Transverse colon (tissue), 4 donors: ENCODE results near the gene SLC37A4. TPM values are rescaled to one million over a fixed set of nuclear protein-coding genes. Genes with fewer than 3 reads are reported as not detected.
"Not testable (repeated sequence)": the region's sequence is repeated elsewhere in the genome, so short reads cannot be mapped to it uniquely, and the experiment has no call there.

Experiments used
- DNase-seq: peaks from one replicate; pipeline ENCODE4 v3.0.0-alpha.2; 2019
- H3K27ac ChIP-seq, 4 donors: fragments of 200-600 bp; sonication (generic); 2 replicates each; pipeline ENCODE4 v1.5.1; 2016 to 2018; ENCODE audit warnings: inconsistent platforms in 4 of 4
- H3K27me3 ChIP-seq: fragments of 200-600 bp; sonication (generic); 2 replicates; pipeline ENCODE4 v1.5.1; 2017; ENCODE audit warnings: inconsistent platforms
- H3K36me3 ChIP-seq, 4 donors: fragments of 200-600 bp; sonication (generic); 2 replicates each; pipeline ENCODE4 v1.5.1; 2017 to 2019; ENCODE audit warnings: inconsistent platforms in 4 of 4
- H3K4me1 ChIP-seq, 4 donors: fragments of 200-600 bp; sonication (generic); 2 replicates each; pipeline ENCODE4 v1.5.1; 2017 to 2020; ENCODE audit warnings: inconsistent platforms in 4 of 4
- H3K4me3 ChIP-seq, 4 donors: fragments of 200-600 bp; sonication (generic); 1 replicate in 1 of 4; 2 replicates in 3 of 4; pipeline versions ENCODE4 v1.5.1 to v1.6.1; 2017 to 2019; ENCODE audit warnings: inconsistent platforms in 4 of 4
- H3K9me3 ChIP-seq, 2 donors: fragments of 200-600 bp; sonication (generic); 2 replicates each; pipeline ENCODE4 v1.5.1; 2017 to 2019; ENCODE audit warnings: inconsistent platforms in 2 of 2
- CTCF ChIP-seq, 5 experiments: fragments of 200-600 bp in 3 of 5; fragments of 450-650 bp in 2 of 5; sonication (generic) in 3 of 5; IDR thresholded peaks; 1 replicate in 2 of 5; 2 replicates in 3 of 5; pipeline ENCODE4 v1.5.1; 2016 to 2017; ENCODE audit warnings: antibody characterized with exemption in 5 of 5, inconsistent platforms in 3 of 5, mild to moderate bottlenecking in 2 of 5, moderate library complexity in 1 of 5
- EP300 ChIP-seq: sonication (generic); formaldehyde crosslinking; IDR thresholded peaks from one replicate; pipeline ENCODE4 v1.6.1; 2017; ENCODE audit warnings: antibody characterized with exemption, low read depth
- POLR2A ChIP-seq: fragments of 450-650 bp; IDR thresholded peaks from one replicate; pipeline ENCODE4 v1.6.1; 2016; ENCODE audit warnings: antibody characterized with exemption, mild to moderate bottlenecking, moderate library complexity
- POLR2AphosphoS5 ChIP-seq, 3 donors: sonication (generic); formaldehyde crosslinking; IDR thresholded peaks; one replicate each; pipeline ENCODE4 v1.6.1; 2016; ENCODE audit warnings: antibody characterized with exemption in 3 of 3
- WGBS, 2 donors: methylation state at CpG; one replicate each; pipeline ENCODE4 v1.1.5; 2018; ENCODE audit warnings: low coverage in 1 of 2; 5-methylcytosine and 5-hydroxymethylcytosine counted together
- in situ Hi-C, 4 donors: fragments of 200-750 bp; cut with MboI; loops; one replicate each; pipeline versions ENCODE4 v1.15.0 to v1.15.1; 2017; ENCODE audit warnings: low sequenced_read_pairs in 3 of 4, low pct_ligation_motif_present in 1 of 4, low pct_unique_long_range_greater_than_20kb in 1 of 4
- intact Hi-C: fragments of 100-400 bp; cut with DNase I; formaldehyde crosslinking; loops from one replicate; pipeline ENCODE4 v1.15.1; 2023; ENCODE audit warnings: low total_unique reads
- total RNA-seq, 4 donors: library from RNA; depleted of rRNA; stranded (reverse); fragments of >200 nt; gene quantifications; one replicate each; pipeline ENCODE4 v1.1.0, GENCODE V29; 2016

The SLC37A4 gene
- total RNA-seq, 4 donors from 2014 or later = 34.0 to 88.3 (median 81.2) TPM

DNA sequence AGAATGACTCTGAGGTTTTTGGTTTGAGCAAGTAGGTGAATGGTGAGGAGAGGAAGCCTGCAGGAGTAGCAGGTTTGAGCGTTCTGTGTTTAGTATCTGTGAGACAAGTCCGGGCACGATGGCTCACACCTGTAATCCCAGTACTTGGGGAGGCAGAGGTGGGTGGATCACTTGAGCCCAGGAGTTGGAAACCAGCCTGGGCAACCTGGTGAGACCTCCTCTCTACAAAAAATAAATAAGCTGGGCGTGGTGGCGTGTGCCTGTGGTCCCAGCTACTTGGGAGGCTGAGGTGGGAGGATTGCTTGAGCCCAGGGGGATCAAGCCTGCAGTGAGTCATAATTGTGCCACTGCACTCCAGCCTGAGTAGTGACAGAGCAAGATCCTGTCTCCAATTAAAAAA is 42.4 kb downstream of the SLC37A4 start:
- intact Hi-C loops = no loop called here
- Histone ChIP-seq H3K9me3 (no peaks in the 10 kb centered on the region), H3K36me3 (no peaks in the 10 kb centered on the region), H3K27ac (no peak overlapping the region), H3K4me1 (no peaks in the 10 kb centered on the region), H3K27me3 (no peaks in the 10 kb centered on the region), H3K4me3 (no peak overlapping the region)
- TF ChIP-seq EP300 = no peak
- TF ChIP-seq CTCF (IDR thresholded peaks at IDR 0.05) = no peak
- TF ChIP-seq POLR2AphosphoS5 (IDR thresholded peaks at IDR 0.05) = no peak
- no peak for TF ChIP-seq POLR2A
- DNase-seq = no peak
- 86 to 94% methylated on average over 3 to 5 of the region's 5 CpGs for WGBS, 2 donors
- in situ Hi-C loops = no loop called here

- 84% methylated on average over 2 of the region's 2 CpGs; no CpG with 5 or more reads in 1 of the 2 donors for WGBS, 2 donors
- in situ Hi-C loops (no loop called here), intact Hi-C loops (no loop called here)
- Histone ChIP-seq H3K4me3 (no peak overlapping the region), H3K4me1 (peaks cover 0 to 2% (median 0%) of the 10 kb centered on the region in 4 donors), H3K9me3 (no peaks in the 10 kb centered on the region), H3K27me3 (no peaks in the 10 kb centered on the region), H3K36me3 (no peaks in the 10 kb centered on the region), H3K27ac (no peak overlapping the region)
- no peak for TF ChIP-seq POLR2AphosphoS5 (IDR thresholded peaks at IDR 0.05)
- no peak for TF ChIP-seq POLR2A
- no peak for TF ChIP-seq CTCF (IDR thresholded peaks at IDR 0.05)
- TF ChIP-seq EP300 = no peak
- no peak for DNase-seq
These were observed 45.9 kb downstream of the SLC37A4 start for GRCh38 chr11:118984825-118985224.

DNA sequence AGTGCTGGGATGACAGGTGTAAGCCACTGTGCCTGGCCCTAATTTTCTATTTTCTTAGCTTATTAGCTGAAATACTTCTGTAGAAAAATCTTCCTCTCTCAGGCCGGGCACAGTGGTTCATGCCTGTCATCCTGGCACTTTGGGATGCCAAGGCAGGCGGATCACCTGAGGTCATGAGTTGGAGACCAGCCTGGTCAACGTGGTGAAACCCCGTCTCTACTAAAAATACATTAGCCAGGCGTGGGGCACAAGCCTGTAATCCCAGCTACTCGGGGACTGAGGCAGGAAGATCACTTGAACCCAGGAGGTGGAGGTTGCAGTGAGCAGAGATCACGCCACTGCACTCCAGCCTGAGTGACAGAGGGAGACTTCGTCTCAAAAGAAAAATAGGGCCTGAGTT is 46.3 kb downstream of the SLC37A4 start:
- DNase-seq, H3K9me3 ChIP-seq, H3K27me3 ChIP-seq, in situ Hi-C loops, intact Hi-C loops, H3K4me1 ChIP-seq, H3K4me3 ChIP-seq, H3K27ac ChIP-seq, H3K36me3 ChIP-seq: not testable (repeated sequence)
- WGBS, 2 donors = 60 to 69% methylated on average over 1 to 8 of the region's 8 CpGs

DNA sequence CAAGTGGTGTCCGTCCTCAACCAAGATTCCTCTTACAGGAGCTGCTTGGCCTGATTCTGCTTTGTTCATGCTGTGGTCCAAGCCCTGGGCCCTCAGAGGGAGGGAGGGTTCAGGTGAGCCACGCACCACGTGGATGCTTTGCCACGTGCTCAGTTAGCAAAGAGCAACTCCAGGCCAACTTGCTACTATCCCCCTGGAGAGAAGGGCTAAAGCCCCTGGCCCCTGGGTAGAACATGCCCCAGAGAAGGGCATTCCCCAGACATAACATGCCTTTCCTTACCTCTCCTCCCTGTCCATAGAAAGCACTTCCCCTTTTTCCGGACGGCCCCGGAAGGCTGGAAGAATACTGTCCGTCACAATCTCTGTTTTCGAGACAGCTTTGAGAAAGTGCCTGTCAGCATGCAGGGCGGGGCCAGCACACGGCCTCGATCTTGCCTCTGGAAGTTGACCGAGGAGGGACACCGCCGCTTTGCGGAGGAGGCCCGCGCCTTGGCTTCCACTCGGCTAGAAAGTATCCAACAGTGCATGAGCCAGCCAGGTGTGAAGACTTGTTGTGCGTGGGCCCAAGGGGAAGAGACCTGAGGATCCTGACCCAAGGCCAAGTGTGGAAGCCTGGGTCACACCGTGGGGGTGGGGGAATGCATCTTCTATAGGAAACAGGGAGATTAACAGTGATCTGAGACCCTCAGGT is 50.3 kb downstream of the SLC37A4 start:
- WGBS, 2 donors = 59% methylated on average over 20 of the region's 21 CpGs; no CpG with 5 or more reads in 1 of the 2 donors
- Histone ChIP-seq H3K27me3 (peaks cover 1% of the 10 kb centered on the region), H3K9me3 (no peaks in the 10 kb centered on the region), H3K36me3 (no peaks in the 10 kb centered on the region), H3K4me3 (no peak overlapping the region), H3K4me1 (peaks cover 0 to 2% (median 0%) of the 10 kb centered on the region in 4 donors), H3K27ac (no peak overlapping the region)
- in situ Hi-C loops = no loop called here
- TF ChIP-seq POLR2AphosphoS5 (IDR thresholded peaks at IDR 0.05) = no peak
- no peak for TF ChIP-seq CTCF (IDR thresholded peaks at IDR 0.05)
- no peak for DNase-seq
- intact Hi-C loops = no loop called here

DNA sequence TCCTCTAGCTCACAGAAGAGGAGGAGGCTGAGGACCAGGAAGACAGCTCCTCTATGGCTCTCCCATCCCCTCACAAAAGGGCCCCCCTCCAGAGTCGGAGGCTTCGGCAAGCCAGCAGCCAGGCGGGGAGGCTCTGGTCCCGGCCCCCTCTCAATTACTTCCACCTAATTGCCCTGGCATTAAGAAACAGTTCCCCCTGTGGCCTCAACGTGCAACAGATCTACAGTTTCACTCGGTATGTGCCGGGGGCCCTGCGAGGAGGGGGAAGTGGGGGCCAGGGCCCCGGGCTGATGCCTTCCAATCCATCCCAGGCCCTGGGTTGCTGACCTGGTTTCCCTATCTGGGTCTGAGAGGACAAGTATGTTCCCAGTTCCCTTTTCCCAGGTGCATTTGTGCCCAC is 51.2 kb downstream of the SLC37A4 start:
- in situ Hi-C loops = no loop called here
- no peaks in the 10 kb centered on the region for H3K9me3 ChIP-seq
- no peak overlapping the region for H3K4me3 ChIP-seq
- no peak for DNase-seq
- peaks cover 3% of the 10 kb centered on the region for H3K27me3 ChIP-seq
- no peaks in the 10 kb centered on the region for H3K36me3 ChIP-seq
- H3K27ac ChIP-seq = no peak overlapping the region
- intact Hi-C loops = no loop called here
- peaks cover 0 to 2% (median 0%) of the 10 kb centered on the region in 4 donors for H3K4me1 ChIP-seq
- TF ChIP-seq EP300 (no peak), POLR2AphosphoS5 (IDR thresholded peaks at IDR 0.05) (no peak), POLR2A (no peak), CTCF (IDR thresholded peaks at IDR 0.05) (no peak)
- 56% methylated on average over 9 of the region's 9 CpGs; no CpG with 5 or more reads in 1 of the 2 donors for WGBS, 2 donors
